CD14-positive monocyte (primary cell): ENCODE results near the gene PCDH15. TPM values are rescaled to one million over a fixed set of nuclear protein-coding genes. Genes with fewer than 3 reads are reported as not detected.

Experiments used
- DNase-seq, 3 donors: peaks; one replicate each; pipeline ENCODE4 v3.0.0-alpha.2; 2011 to 2022
- H2AFZ ChIP-seq: 2 replicates; pipeline ENCODE4 v1.6.0; 2012; ENCODE audit warnings: mild to moderate bottlenecking, low read depth, low read length, inconsistent platforms; ENCODE audit not compliant: insufficient read depth, poor library complexity, severe bottlenecking
- H3K27ac ChIP-seq, 2 donors: 1 replicate in 1 of 2; 2 replicates in 1 of 2; pipeline ENCODE4 v1.5.1; 2012 to 2013; ENCODE audit warnings: low read length in 2 of 2, control low read depth in 1 of 2, inconsistent platforms in 1 of 2, low read depth in 1 of 2, mild to moderate bottlenecking in 1 of 2
- H3K27me3 ChIP-seq, 2 donors: one replicate each; pipeline versions ENCODE4 v1.6.0 to v1.6.1; 2011 to 2013; ENCODE audit warnings: low read length in 2 of 2; ENCODE audit not compliant: control insufficient read depth in 2 of 2, insufficient read depth in 2 of 2
- H3K36me3 ChIP-seq, 2 donors: replicated peaks in 1 of 2; 1 replicate in 1 of 2; 2 replicates in 1 of 2; pipeline versions ENCODE4 v1.5.1 to v1.6.1; 2012 to 2013; ENCODE audit warnings: low read length in 2 of 2, control low read depth in 1 of 2, inconsistent platforms in 1 of 2, mild to moderate bottlenecking in 1 of 2; ENCODE audit not compliant: insufficient read depth in 2 of 2, control insufficient read depth in 1 of 2
- H3K4me1 ChIP-seq, 2 donors: 1 replicate in 1 of 2; 2 replicates in 1 of 2; pipeline versions ENCODE4 v1.5.1 to v1.6.1; 2012 to 2013; ENCODE audit warnings: low read length in 2 of 2, control low read depth in 1 of 2, inconsistent platforms in 1 of 2, mild to moderate bottlenecking in 1 of 2, moderate library complexity in 1 of 2; ENCODE audit not compliant: insufficient read depth in 2 of 2, control insufficient read depth in 1 of 2
- H3K4me2 ChIP-seq: replicated peaks from 2 replicates; pipeline ENCODE3; 2012; ENCODE audit warnings: low read length, moderate library complexity, mild to moderate bottlenecking; ENCODE audit not compliant: poor library complexity, severe bottlenecking; ENCODE audit errors: extremely low read depth
- H3K4me3 ChIP-seq, 3 experiments: fragments of 200-600 bp in 1 of 3; sonication (generic) in 1 of 3; replicated peaks in 1 of 3; 1 replicate in 2 of 3; 2 replicates in 1 of 3; pipeline ENCODE4 v1.5.1; 2011 to 2013; ENCODE audit warnings: low read length in 3 of 3, mild to moderate bottlenecking in 3 of 3, control low read depth in 2 of 3, low read depth in 2 of 3, inconsistent platforms in 1 of 3, moderate library complexity in 1 of 3
- H3K79me2 ChIP-seq: 2 replicates; pipeline ENCODE4 v1.6.0; 2012; ENCODE audit warnings: mild to moderate bottlenecking, control low read depth, inconsistent platforms, low read length, moderate library complexity; ENCODE audit not compliant: insufficient read depth
- H3K9ac ChIP-seq: 2 replicates; pipeline ENCODE4 v1.6.0; 2017; ENCODE audit warnings: low read length, mild to moderate bottlenecking; ENCODE audit not compliant: insufficient read depth, poor library complexity, severe bottlenecking
- H3K9me3 ChIP-seq, 2 donors: replicated peaks in 1 of 2; 1 replicate in 1 of 2; 2 replicates in 1 of 2; pipeline versions ENCODE4 v1.5.1 to v1.6.1; 2012 to 2013; ENCODE audit warnings: low read length in 2 of 2, control low read depth in 1 of 2; ENCODE audit not compliant: control insufficient read depth in 1 of 2, insufficient read depth in 1 of 2
- H4K20me1 ChIP-seq: 2 replicates; pipeline ENCODE4 v1.6.0; 2012; ENCODE audit warnings: mild to moderate bottlenecking, low read length, control low read depth, moderate library complexity; ENCODE audit not compliant: insufficient read depth
- H3K27ac Mint-ChIP-seq, 7 donors: one replicate each; pipeline ENCODE4 v1.8.0; 2020; ENCODE audit warnings: mild to moderate bottlenecking in 7 of 7, mixed read lengths in 7 of 7, moderate library complexity in 6 of 7, inconsistent platforms in 2 of 7
- H3K27me3 Mint-ChIP-seq, 3 donors: one replicate each; pipeline ENCODE4 v1.8.0; 2021 to 2022; ENCODE audit warnings: low read depth in 3 of 3, mild to moderate bottlenecking in 3 of 3, mixed read lengths in 3 of 3, moderate library complexity in 3 of 3, inconsistent platforms in 1 of 3
- H3K36me3 Mint-ChIP-seq, 2 donors: one replicate each; pipeline ENCODE4 v1.8.0; 2020; ENCODE audit warnings: mixed read lengths in 2 of 2, inconsistent platforms in 1 of 2, mild to moderate bottlenecking in 1 of 2
- H3K4me1 Mint-ChIP-seq: one replicate; pipeline ENCODE4 v1.8.0; 2020; ENCODE audit warnings: mild to moderate bottlenecking, mixed read lengths
- H3K4me3 Mint-ChIP-seq, 2 donors: one replicate each; pipeline ENCODE4 v1.8.0; 2020; ENCODE audit warnings: mild to moderate bottlenecking in 2 of 2, mixed read lengths in 2 of 2, moderate library complexity in 1 of 2
- H3K9me3 Mint-ChIP-seq, 7 donors: one replicate each; pipeline ENCODE4 v1.8.0; 2020 to 2022; ENCODE audit warnings: mixed read lengths in 7 of 7, mild to moderate bottlenecking in 6 of 7, moderate library complexity in 6 of 7, inconsistent platforms in 2 of 7
- WGBS: methylation state at CpG from one replicate; pipeline ENCODE4 v1.1.5; 2013; ENCODE audit warnings: missing lambda C conversion rate; ENCODE audit not compliant: insufficient coverage; 5-methylcytosine and 5-hydroxymethylcytosine counted together
- intact Hi-C, 2 donors: fragments of 100-400 bp; cut with micrococcal nuclease; formaldehyde crosslinking; loops; one replicate each; pipeline versions ENCODE4 v1.15.0 to v1.15.1; 2023
- polyA plus RNA-seq, 3 donors: library from polyadenylated mRNA; depleted of rRNA in 1 of 3; unstranded in 2 of 3; stranded (reverse) in 1 of 3; fragments of 300-500 nt in 2 of 3; fragments of >200 nt in 1 of 3; fragmentation: Illumina TruSeq in 2 of 3; gene quantifications; 1 replicate in 2 of 3; 2 replicates in 1 of 3; pipeline ENCODE4 v1.2.3, GENCODE V29; 2012 to 2021
- TF ChIP-seq, protein P1 (sequence below): fragments of 200-600 bp; IDR thresholded peaks from one replicate; pipeline ENCODE4 v1.8.0; 2022; ENCODE audit warnings: antibody characterized with exemption, mild to moderate bottlenecking

PCDH15 gene
- polyA plus RNA-seq, 3 donors = not detected

DNA sequence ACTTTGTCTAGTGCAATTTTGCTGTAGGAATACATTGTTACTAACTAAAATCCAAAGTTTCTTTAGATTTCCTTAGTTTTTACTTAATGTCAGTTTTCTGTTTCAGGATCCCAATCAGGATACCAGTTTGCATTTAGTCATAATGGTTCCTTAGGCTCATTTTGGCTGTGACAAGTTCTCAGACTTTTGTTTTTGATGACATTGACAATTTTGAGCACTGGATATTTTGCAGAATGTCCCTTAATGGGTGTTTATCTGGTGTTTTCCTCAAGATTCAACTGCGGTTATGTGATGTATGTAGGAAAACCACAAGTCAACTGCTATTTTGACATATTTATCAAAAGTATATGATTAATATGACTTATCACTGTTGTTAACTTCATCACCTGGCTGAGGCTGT is 482.6 kb downstream of the PCDH15 start:
- H3K4me2 ChIP-seq = no peak overlapping the region
- Mint-ChIP-seq H3K9me3 (peaks cover 0 to 5% (median 3%) of the 10 kb centered on the region in 7 donors), H3K27me3 (peaks cover 0 to 2% (median 0%) of the 10 kb centered on the region in 3 donors), H3K27ac (no peak overlapping the region), H3K36me3 (no peaks in the 10 kb centered on the region), H3K4me3 (no peak overlapping the region), H3K4me1 (no peaks in the 10 kb centered on the region)
- no peaks in the 10 kb centered on the region for H3K4me1 ChIP-seq
- H3K27me3 ChIP-seq = no peaks in the 10 kb centered on the region
- H3K9ac ChIP-seq = no peak overlapping the region
- H3K79me2 ChIP-seq = no peaks in the 10 kb centered on the region
- no peak overlapping the region for H2AFZ ChIP-seq
- no peak overlapping the region for H3K4me3 ChIP-seq
- H4K20me1 ChIP-seq = no peaks in the 10 kb centered on the region
- H3K36me3 ChIP-seq = no peaks in the 10 kb centered on the region
- no CpG with 5 or more reads among the region's 1 CpG for WGBS
- DNase-seq = no peak
- no peak overlapping the region for H3K27ac ChIP-seq
- intact Hi-C loops = no loop called here
- no peaks in the 10 kb centered on the region for H3K9me3 ChIP-seq
- TF ChIP-seq, protein P1, sequence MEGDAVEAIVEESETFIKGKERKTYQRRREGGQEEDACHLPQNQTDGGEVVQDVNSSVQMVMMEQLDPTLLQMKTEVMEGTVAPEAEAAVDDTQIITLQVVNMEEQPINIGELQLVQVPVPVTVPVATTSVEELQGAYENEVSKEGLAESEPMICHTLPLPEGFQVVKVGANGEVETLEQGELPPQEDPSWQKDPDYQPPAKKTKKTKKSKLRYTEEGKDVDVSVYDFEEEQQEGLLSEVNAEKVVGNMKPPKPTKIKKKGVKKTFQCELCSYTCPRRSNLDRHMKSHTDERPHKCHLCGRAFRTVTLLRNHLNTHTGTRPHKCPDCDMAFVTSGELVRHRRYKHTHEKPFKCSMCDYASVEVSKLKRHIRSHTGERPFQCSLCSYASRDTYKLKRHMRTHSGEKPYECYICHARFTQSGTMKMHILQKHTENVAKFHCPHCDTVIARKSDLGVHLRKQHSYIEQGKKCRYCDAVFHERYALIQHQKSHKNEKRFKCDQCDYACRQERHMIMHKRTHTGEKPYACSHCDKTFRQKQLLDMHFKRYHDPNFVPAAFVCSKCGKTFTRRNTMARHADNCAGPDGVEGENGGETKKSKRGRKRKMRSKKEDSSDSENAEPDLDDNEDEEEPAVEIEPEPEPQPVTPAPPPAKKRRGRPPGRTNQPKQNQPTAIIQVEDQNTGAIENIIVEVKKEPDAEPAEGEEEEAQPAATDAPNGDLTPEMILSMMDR = no peak

DNA sequence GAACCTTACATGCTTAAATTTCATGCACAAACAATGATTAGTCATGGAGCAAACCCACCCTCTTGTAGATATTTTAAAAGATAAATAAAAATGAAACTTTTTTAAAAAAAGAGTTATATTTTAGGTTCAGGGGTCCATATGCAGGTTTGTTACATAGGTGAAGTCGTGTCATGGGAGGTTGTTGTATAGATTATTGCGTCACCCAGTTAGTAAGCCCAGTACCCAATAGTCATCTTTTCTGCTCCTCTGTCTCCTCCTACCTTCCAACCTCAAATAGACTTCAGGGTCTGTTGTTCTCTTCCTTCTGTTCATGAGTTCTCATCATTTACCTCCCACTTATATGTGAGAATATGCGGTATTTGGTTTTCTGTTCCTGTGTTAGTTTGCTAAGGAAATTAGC is 486.6 kb downstream of the PCDH15 start:
- no peaks in the 10 kb centered on the region for H3K4me1 ChIP-seq
- H3K27me3 ChIP-seq = no peaks in the 10 kb centered on the region
- no peak overlapping the region for H3K4me3 ChIP-seq
- no peaks in the 10 kb centered on the region for H3K36me3 ChIP-seq
- H4K20me1 ChIP-seq = no peaks in the 10 kb centered on the region
- no peak overlapping the region for H3K27ac Mint-ChIP-seq
- no peak overlapping the region for H3K9ac ChIP-seq
- WGBS = no CpG with 5 or more reads among the region's 3 CpGs
- no peaks in the 10 kb centered on the region for H3K79me2 ChIP-seq
- H3K4me2 ChIP-seq = no peak overlapping the region
- H3K27ac ChIP-seq = no peak overlapping the region
- TF ChIP-seq, protein P1 = no peak
- peaks cover 0 to 7% (median 3%) of the 10 kb centered on the region in 7 donors for H3K9me3 Mint-ChIP-seq
- no peak overlapping the region for H3K4me3 Mint-ChIP-seq
- DNase-seq = no peak
- no peaks in the 10 kb centered on the region for H3K9me3 ChIP-seq
- no peak overlapping the region for H2AFZ ChIP-seq
- intact Hi-C loops = no loop called here
- no peaks in the 10 kb centered on the region for H3K36me3 Mint-ChIP-seq
- H3K4me1 Mint-ChIP-seq = no peaks in the 10 kb centered on the region
- peaks cover 0 to 2% (median 0%) of the 10 kb centered on the region in 3 donors for H3K27me3 Mint-ChIP-seq
